H9 (cell line): ENCODE measurements around the gene PIGM. TPM values are rescaled to one million over a fixed set of nuclear protein-coding genes. Genes with fewer than 3 reads are reported as not detected.
A peak's percentile ranks its signal among the peaks of the same experiment; 100 is the strongest.

ENCODE experiments used
- DNase-seq: peaks from one replicate; pipeline ENCODE4 v3.0.0-alpha.2; 2017
- H2AFZ ChIP-seq: one replicate; pipeline ENCODE4 v1.6.1; 2013; ENCODE audit warnings: mild to moderate bottlenecking, low read length, control low read depth, moderate library complexity
- H2AK5ac ChIP-seq: 2 replicates; pipeline ENCODE4 v1.6.1; 2013; ENCODE audit warnings: low read length, control low read depth, mixed read lengths; ENCODE audit not compliant: insufficient read length
- H2BK120ac ChIP-seq: one replicate; pipeline ENCODE4 v1.6.1; 2013; ENCODE audit warnings: low read depth, mild to moderate bottlenecking, low read length, control low read depth, inconsistent platforms; ENCODE audit not compliant: poor library complexity, severe bottlenecking
- H2BK12ac ChIP-seq: 2 replicates; pipeline ENCODE4 v1.6.1; 2013; ENCODE audit warnings: low read length, control low read depth, mixed read lengths, low read depth; ENCODE audit not compliant: insufficient read length
- H2BK15ac ChIP-seq: 2 replicates; pipeline ENCODE4 v1.6.1; 2013; ENCODE audit warnings: low read depth, low read length, control low read depth
- H2BK20ac ChIP-seq: one replicate; pipeline ENCODE4 v1.6.1; 2013; ENCODE audit warnings: low read depth, mild to moderate bottlenecking, low read length, control low read depth, inconsistent platforms; ENCODE audit not compliant: poor library complexity, severe bottlenecking
- H2BK5ac ChIP-seq: 2 replicates; pipeline ENCODE4 v1.6.1; 2013; ENCODE audit warnings: low read length, control low read depth, mixed read lengths; ENCODE audit not compliant: insufficient read length
- H3K14ac ChIP-seq: 2 replicates; pipeline ENCODE4 v1.6.1; 2013; ENCODE audit warnings: low read length, control low read depth; ENCODE audit not compliant: insufficient read depth
- H3K18ac ChIP-seq: 2 replicates; pipeline ENCODE4 v1.6.1; 2013; ENCODE audit warnings: low read depth, mild to moderate bottlenecking, mixed read lengths, low read length, control low read depth; ENCODE audit not compliant: insufficient read length
- H3K23ac ChIP-seq: 2 replicates; pipeline ENCODE4 v1.6.1; 2013; ENCODE audit warnings: low read length, control low read depth, mixed read lengths, low read depth; ENCODE audit not compliant: insufficient read length
- H3K23me2 ChIP-seq: 2 replicates; pipeline ENCODE4 v1.6.1; 2013; ENCODE audit warnings: low read depth, mild to moderate bottlenecking, mixed read lengths, low read length, control low read depth; ENCODE audit not compliant: insufficient read length, poor library complexity, severe bottlenecking
- H3K27ac ChIP-seq: 2 replicates; pipeline ENCODE4 v1.5.1; 2013; ENCODE audit warnings: low read length, control low read depth, mixed read lengths, low read depth; ENCODE audit not compliant: insufficient read length
- H3K27me3 ChIP-seq: 2 replicates; pipeline ENCODE4 v1.6.1; 2013; ENCODE audit warnings: low read length, control low read depth, inconsistent platforms; ENCODE audit not compliant: insufficient read depth
- H3K4ac ChIP-seq: 2 replicates; pipeline ENCODE4 v1.6.1; 2013; ENCODE audit warnings: low read depth, mild to moderate bottlenecking, control low read depth, inconsistent platforms, low read length, moderate library complexity
- H3K4me1 ChIP-seq: 2 replicates; pipeline ENCODE4 v1.6.1; 2013; ENCODE audit warnings: low read length, control low read depth, inconsistent platforms; ENCODE audit not compliant: insufficient read depth
- H3K4me2 ChIP-seq: 2 replicates; pipeline ENCODE4 v1.6.1; 2013; ENCODE audit warnings: low read length, control low read depth, mixed read lengths; ENCODE audit not compliant: insufficient read length, insufficient read depth
- H3K56ac ChIP-seq: 2 replicates; pipeline ENCODE4 v1.6.1; 2013; ENCODE audit warnings: low read depth, mild to moderate bottlenecking, mixed read lengths, low read length, control low read depth; ENCODE audit not compliant: insufficient read length
- H3K79me1 ChIP-seq: 2 replicates; pipeline ENCODE4 v1.6.1; 2013; ENCODE audit warnings: low read depth, mild to moderate bottlenecking, moderate library complexity, low read length, control low read depth, inconsistent platforms; ENCODE audit not compliant: insufficient read depth, poor library complexity, severe bottlenecking
- H3K79me2 ChIP-seq: 2 replicates; pipeline ENCODE4 v1.6.1; 2013; ENCODE audit warnings: low read length, control low read depth, inconsistent platforms; ENCODE audit not compliant: insufficient read depth
- H3K9ac ChIP-seq: 2 replicates; pipeline ENCODE4 v1.6.1; 2013; ENCODE audit warnings: low read length, control low read depth, mixed read lengths; ENCODE audit not compliant: insufficient read length; ENCODE audit errors: extremely low read depth
- H3K9me3 ChIP-seq: one replicate; pipeline ENCODE4 v1.6.1; 2013; ENCODE audit warnings: low read depth, low read length, inconsistent platforms; ENCODE audit not compliant: control insufficient read depth
- H3T11ph ChIP-seq: one replicate; pipeline ENCODE4 v1.6.1; 2013; ENCODE audit warnings: mild to moderate bottlenecking, low read length, control low read depth, inconsistent platforms
- H4K20me1 ChIP-seq: one replicate; pipeline ENCODE4 v1.6.1; 2013; ENCODE audit not compliant: control insufficient read depth, insufficient read length, insufficient read depth
- H4K5ac ChIP-seq: 2 replicates; pipeline ENCODE4 v1.6.1; 2013; ENCODE audit warnings: low read depth, mild to moderate bottlenecking, mixed read lengths, low read length, control low read depth; ENCODE audit not compliant: insufficient read length
- H4K8ac ChIP-seq: replicated peaks from 2 replicates; pipeline ENCODE4 v1.6.1; 2013; ENCODE audit warnings: low read length, control low read depth, mixed read lengths, low read depth; ENCODE audit not compliant: insufficient read length
- H4K91ac ChIP-seq: 2 replicates; pipeline ENCODE4 v1.6.1; 2013; ENCODE audit warnings: low read depth, mild to moderate bottlenecking, moderate library complexity, mixed read lengths, low read length, control low read depth; ENCODE audit not compliant: insufficient read length
- H3K27ac Mint-ChIP-seq, 3 experiments: 2 replicates in 2 of 3; 3 replicates in 1 of 3; pipeline ENCODE4 v1.8.0; 2020 to 2021; ENCODE audit warnings: mixed read lengths in 3 of 3, mild to moderate bottlenecking in 1 of 3, moderate library complexity in 1 of 3
- H3K27me3 Mint-ChIP-seq: 2 replicates; pipeline ENCODE4 v1.8.0; 2021; ENCODE audit warnings: low read depth, mild to moderate bottlenecking, moderate library complexity, mixed read lengths
- H3K36me3 Mint-ChIP-seq, 3 experiments: 2 replicates in 2 of 3; 3 replicates in 1 of 3; pipeline ENCODE4 v1.8.0; 2020 to 2021; ENCODE audit warnings: low read depth in 3 of 3, mixed read lengths in 3 of 3; ENCODE audit not compliant: insufficient read depth in 1 of 3
- H3K4me1 Mint-ChIP-seq, 2 experiments: 2 replicates each; pipeline ENCODE4 v1.8.0; 2020; ENCODE audit warnings: mixed read lengths in 2 of 2
- H3K4me3 Mint-ChIP-seq, 2 experiments: 2 replicates in 1 of 2; 3 replicates in 1 of 2; pipeline ENCODE4 v1.8.0; 2020 to 2021; ENCODE audit warnings: mild to moderate bottlenecking in 2 of 2, mixed read lengths in 2 of 2, moderate library complexity in 1 of 2
- H3K9me3 Mint-ChIP-seq, 2 experiments: 2 replicates in 1 of 2; 3 replicates in 1 of 2; pipeline ENCODE4 v1.8.0; 2020; ENCODE audit warnings: mild to moderate bottlenecking in 2 of 2, mixed read lengths in 2 of 2, moderate library complexity in 1 of 2
- CTCF ChIP-seq: fragments of 200-600 bp; sonication (generic); conservative IDR thresholded peaks from 3 replicates; pipeline ENCODE4 v1.8.0; 2021; ENCODE audit warnings: antibody characterized with exemption, mild to moderate bottlenecking
- WGBS: extraction: QIAGEN DNeasy Blood & Tissue Kit; methylation state at CpG from one replicate; pipeline ENCODE4 v1.1.7; 2013; ENCODE audit warnings: missing lambda C conversion rate, low lambda C conversion rate, mixed read lengths; ENCODE audit not compliant: insufficient read length; ENCODE audit errors: extremely low coverage; 5-methylcytosine and 5-hydroxymethylcytosine counted together
- total RNA-seq: library from RNA; stranded (reverse); gene quantifications from 2 replicates; pipeline ENCODE4 v1.2.1, GENCODE V29; 2021

The PIGM gene
- total RNA-seq, 1 experiment from 2014 or later = 5.9 TPM

- Histone ChIP-seq H3K23ac (no peak overlapping the region), H3K4me1 (0 out of 2 replicates have a peak, but pooled peaks cover 2% of the 10 kb centered on the region), H2AFZ (peak overlapping the region; percentile 52), H3K27ac (no peak overlapping the region), H3K56ac (no peak overlapping the region), H3K4me2 (no peak overlapping the region), H2BK120ac (no peak overlapping the region), H3K9ac (no peak overlapping the region), H2BK12ac (no peak overlapping the region), H3K18ac (no peak overlapping the region), H3K79me2 (no peaks in the 10 kb centered on the region), H4K91ac (no peak overlapping the region), H3K23me2 (no peaks in the 10 kb centered on the region), H3K4ac (no peak overlapping the region), H2BK20ac (no peak overlapping the region), H2BK5ac (no peak overlapping the region), H3K9me3 (no peaks in the 10 kb centered on the region), H2AK5ac (no peak overlapping the region), H3K14ac (peak overlapping the region; percentile 76; the same call in 1 of the 2 replicates), H2BK15ac (no peak overlapping the region), H4K20me1 (no peaks in the 10 kb centered on the region), H4K5ac (no peak overlapping the region), H3K27me3 (peaks cover 7% of the 10 kb centered on the region; the same call in 1 of the 2 replicates), H4K8ac (no peak overlapping the region), H3K79me1 (no peaks in the 10 kb centered on the region), H3T11ph (no peak overlapping the region)
- no CpG with 5 or more reads among the region's 8 CpGs for WGBS
- Mint-ChIP-seq H3K4me3 (no peak overlapping the region), H3K27me3 (peaks cover 85% of the 10 kb centered on the region), H3K36me3 (no peaks in the 10 kb centered on the region), H3K9me3 (no peaks in the 10 kb centered on the region; a peak in 1 of 5 replicates), H3K27ac (no peak overlapping the region), H3K4me1 (peaks cover 2 to 6% of the 10 kb centered on the region in 2 experiments; a peak in 2 of 4 replicates)
- peak; percentile 98 for TF ChIP-seq CTCF
- peak; percentile 75 for DNase-seq
Observed at GRCh38 chr1:160078512-160079195, 46.9 kb upstream of the PIGM start.
